Bone marrow (tissue), 2 donors: ENCODE data around the gene CLIP1.
A peak's percentile ranks its signal among the peaks of the same experiment; 100 is the strongest.
"Not testable (repeated sequence)": the region's sequence is repeated elsewhere in the genome, so short reads cannot be mapped to it uniquely, and the experiment has no call there.

Experiments
- DNase-seq, 2 donors: peaks; one replicate each; lab custom pipeline; 2025; lab: John Stamatoyannopoulos, UW

CLIP1 gene

GRCh38 chr12:122395319-122395718 is 27.1 kb downstream of the CLIP1 start:
- DNase-seq = no peak

- no peak for DNase-seq
Measured at GRCh38 chr12:122394626-122395194, 27.8 kb downstream of the CLIP1 start.

GRCh38 chr12:122393817-122394216 is 28.7 kb downstream of the CLIP1 start:
- no peak for DNase-seq

GRCh38 chr12:122392411-122392810 is 30.1 kb downstream of the CLIP1 start:
- no peak for DNase-seq

- no peak for DNase-seq
Measured at GRCh38 chr12:122389677-122390076, 32.8 kb downstream of the CLIP1 start.

- no peak for DNase-seq
Measured at GRCh38 chr12:122387887-122388286, 34.6 kb downstream of the CLIP1 start.

- DNase-seq = no peak
Measured at GRCh38 chr12:122385171-122386016, 37.1 kb downstream of the CLIP1 start.

GRCh38 chr12:122382919-122383350 is 39.5 kb downstream of the CLIP1 start:
- DNase-seq = no peak

- no peak for DNase-seq
Measured at GRCh38 chr12:122381021-122381420, 41.4 kb downstream of the CLIP1 start.

GRCh38 chr12:122376751-122377150 is 45.7 kb downstream of the CLIP1 start:
- DNase-seq = not testable (repeated sequence)

GRCh38 chr12:122374707-122375106 is 47.8 kb downstream of the CLIP1 start:
- no peak for DNase-seq

- DNase-seq = peak in 1 of 2 donors; percentile 36
Measured at GRCh38 chr12:122371475-122372045, 50.9 kb downstream of the CLIP1 start.

GRCh38 chr12:122368361-122369073 is 54.0 kb downstream of the CLIP1 start:
- no peak for DNase-seq

- not testable (repeated sequence) for DNase-seq
Measured at GRCh38 chr12:122367632-122368031, 54.8 kb downstream of the CLIP1 start.

GRCh38 chr12:122366685-122367475 is 55.6 kb downstream of the CLIP1 start:
- no peak for DNase-seq

- not testable (repeated sequence) for DNase-seq
Measured at GRCh38 chr12:122365226-122365625, 57.2 kb downstream of the CLIP1 start.

GRCh38 chr12:122363782-122364181 is 58.7 kb downstream of the CLIP1 start:
- no peak for DNase-seq

GRCh38 chr12:122362755-122363154 is 59.7 kb downstream of the CLIP1 start:
- DNase-seq = no peak

- not testable (repeated sequence) for DNase-seq
Measured at GRCh38 chr12:122358403-122358802, 64.1 kb downstream of the CLIP1 start.

GRCh38 chr12:122357536-122357935 is 64.9 kb downstream of the CLIP1 start:
- DNase-seq = not testable (repeated sequence)

- DNase-seq = not testable (repeated sequence)
Measured at GRCh38 chr12:122356991-122357390, 65.5 kb downstream of the CLIP1 start.
